ENCODE measurements around the gene ZNF777.
"Not testable (repeated sequence)": the region's sequence is repeated elsewhere in the genome, so short reads cannot be mapped to it uniquely, and the experiment has no call there.

Gene ZNF777

GRCh38 chr7:149449897-149450296 lies 11.0 kb downstream of the ZNF777 start:
- Mint-ChIP-seq H3K36me3 (ENCODE audit: low read depth) (peaks cover 86% of the 10 kb centered on the region), H3K27ac (no peak overlapping the region), H3K4me1 (ENCODE audit: low read depth) (no peaks in the 10 kb centered on the region), H3K27me3 (no peaks in the 10 kb centered on the region), H3K9me3 (no peaks in the 10 kb centered on the region), H3K4me3 (no peak overlapping the region)
- DNase-seq = no peak

- DNase-seq = no peak
- H3K27ac Mint-ChIP-seq = no peak overlapping the region
- no peaks in the 10 kb centered on the region for H3K9me3 Mint-ChIP-seq
- H3K36me3 Mint-ChIP-seq (ENCODE audit: low read depth) = peaks cover 86% of the 10 kb centered on the region
- H3K27me3 Mint-ChIP-seq = no peaks in the 10 kb centered on the region
- no peaks in the 10 kb centered on the region for H3K4me1 Mint-ChIP-seq (ENCODE audit: low read depth)
- no peak overlapping the region for H3K4me3 Mint-ChIP-seq
These were observed 11.9 kb downstream of the ZNF777 start for GRCh38 chr7:149448961-149449360.

GRCh38 chr7:149446026-149446425 lies 14.8 kb downstream of the ZNF777 start:
- not testable (repeated sequence) for H3K27ac Mint-ChIP-seq; H3K4me1 Mint-ChIP-seq (ENCODE audit: low read depth); H3K9me3 Mint-ChIP-seq; H3K27me3 Mint-ChIP-seq; DNase-seq; H3K4me3 Mint-ChIP-seq
- peaks cover 77% of the 10 kb centered on the region for H3K36me3 Mint-ChIP-seq (ENCODE audit: low read depth)

GRCh38 chr7:149444287-149444686 lies 16.6 kb downstream of the ZNF777 start:
- H3K4me1 Mint-ChIP-seq (ENCODE audit: low read depth) = peaks cover 15% of the 10 kb centered on the region
- H3K27me3 Mint-ChIP-seq = no peaks in the 10 kb centered on the region
- no peak overlapping the region for H3K27ac Mint-ChIP-seq
- no peaks in the 10 kb centered on the region for H3K9me3 Mint-ChIP-seq
- H3K36me3 Mint-ChIP-seq (ENCODE audit: low read depth) = peaks cover 74% of the 10 kb centered on the region
- DNase-seq = no peak
- no peak overlapping the region for H3K4me3 Mint-ChIP-seq

- DNase-seq = no peak
- Mint-ChIP-seq H3K36me3 (ENCODE audit: low read depth) (peaks cover 74% of the 10 kb centered on the region), H3K4me3 (no peak overlapping the region), H3K27me3 (no peaks in the 10 kb centered on the region), H3K27ac (no peak overlapping the region), H3K4me1 (ENCODE audit: low read depth) (peaks cover 15% of the 10 kb centered on the region), H3K9me3 (no peaks in the 10 kb centered on the region)
These were observed 17.3 kb downstream of the ZNF777 start for GRCh38 chr7:149443523-149443922.

GRCh38 chr7:149442924-149443323 lies 17.9 kb downstream of the ZNF777 start:
- H3K4me1 Mint-ChIP-seq (ENCODE audit: low read depth) = peaks cover 15% of the 10 kb centered on the region
- peaks cover 75% of the 10 kb centered on the region for H3K36me3 Mint-ChIP-seq (ENCODE audit: low read depth)
- no peak overlapping the region for H3K4me3 Mint-ChIP-seq
- no peak overlapping the region for H3K27ac Mint-ChIP-seq
- DNase-seq = no peak
- H3K27me3 Mint-ChIP-seq = no peaks in the 10 kb centered on the region
- H3K9me3 Mint-ChIP-seq = no peaks in the 10 kb centered on the region

- H3K27ac Mint-ChIP-seq = peak overlapping the region; percentile 77
These were observed 20.6 kb downstream of the ZNF777 start for GRCh38 chr7:149440222-149440621.

GRCh38 chr7:149436358-149436757 lies 24.5 kb downstream of the ZNF777 start:
- Mint-ChIP-seq H3K9me3 (no peaks in the 10 kb centered on the region), H3K27ac (no peak overlapping the region), H3K4me1 (ENCODE audit: low read depth) (peaks cover 15% of the 10 kb centered on the region), H3K36me3 (ENCODE audit: low read depth) (peaks cover 88% of the 10 kb centered on the region), H3K27me3 (no peaks in the 10 kb centered on the region), H3K4me3 (no peak overlapping the region)
- no peak for DNase-seq

More at GRCh38 chr7:149440222-149440621, 20.6 kb downstream of the ZNF777 start:
- Mint-ChIP-seq H3K4me3 (no peak overlapping the region), H3K4me1 (ENCODE audit: low read depth) (peaks cover 15% of the 10 kb centered on the region), H3K36me3 (ENCODE audit: low read depth) (peaks cover 74% of the 10 kb centered on the region), H3K9me3 (no peaks in the 10 kb centered on the region), H3K27me3 (no peaks in the 10 kb centered on the region)
- no peak for DNase-seq

- no peaks in the 10 kb centered on the region for H3K27me3 Mint-ChIP-seq
- no peak for DNase-seq
- no peak overlapping the region for H3K27ac Mint-ChIP-seq
- H3K4me3 Mint-ChIP-seq = no peak overlapping the region
- peaks cover 86% of the 10 kb centered on the region for H3K36me3 Mint-ChIP-seq (ENCODE audit: low read depth)
- H3K4me1 Mint-ChIP-seq (ENCODE audit: low read depth) = peaks cover 3% of the 10 kb centered on the region
- H3K9me3 Mint-ChIP-seq = no peaks in the 10 kb centered on the region
These were observed 27.7 kb downstream of the ZNF777 start for GRCh38 chr7:149433124-149433523.

GRCh38 chr7:149432121-149432691 lies 28.7 kb downstream of the ZNF777 start:
- Mint-ChIP-seq H3K27ac (no peak overlapping the region), H3K9me3 (no peaks in the 10 kb centered on the region), H3K4me1 (ENCODE audit: low read depth) (peaks cover 3% of the 10 kb centered on the region), H3K27me3 (no peaks in the 10 kb centered on the region), H3K36me3 (ENCODE audit: low read depth) (peaks cover 81% of the 10 kb centered on the region), H3K4me3 (no peak overlapping the region)
- DNase-seq = no peak

- Mint-ChIP-seq H3K4me3 (no peak overlapping the region), H3K4me1 (ENCODE audit: low read depth) (peaks cover 3% of the 10 kb centered on the region), H3K27ac (no peak overlapping the region), H3K9me3 (no peaks in the 10 kb centered on the region), H3K36me3 (ENCODE audit: low read depth) (peaks cover 75% of the 10 kb centered on the region), H3K27me3 (no peaks in the 10 kb centered on the region)
- DNase-seq = no peak
These were observed 29.3 kb downstream of the ZNF777 start for GRCh38 chr7:149431486-149432120.

GRCh38 chr7:149430192-149430591 lies 30.7 kb downstream of the ZNF777 start:
- no peak for DNase-seq
- Mint-ChIP-seq H3K4me3 (no peak overlapping the region), H3K4me1 (ENCODE audit: low read depth) (peaks cover 3% of the 10 kb centered on the region), H3K36me3 (ENCODE audit: low read depth) (peaks cover 61% of the 10 kb centered on the region), H3K27ac (no peak overlapping the region), H3K27me3 (no peaks in the 10 kb centered on the region), H3K9me3 (no peaks in the 10 kb centered on the region)

GRCh38 chr7:149427893-149428292 lies 33.0 kb downstream of the ZNF777 start:
- H3K4me1 Mint-ChIP-seq (ENCODE audit: low read depth) = peaks cover 7% of the 10 kb centered on the region
- no peak overlapping the region for H3K27ac Mint-ChIP-seq
- H3K4me3 Mint-ChIP-seq = no peak overlapping the region
- no peaks in the 10 kb centered on the region for H3K9me3 Mint-ChIP-seq
- H3K27me3 Mint-ChIP-seq = no peaks in the 10 kb centered on the region
- peaks cover 39% of the 10 kb centered on the region for H3K36me3 Mint-ChIP-seq (ENCODE audit: low read depth)
- no peak for DNase-seq

- H3K9me3 Mint-ChIP-seq = no peaks in the 10 kb centered on the region
- DNase-seq = no peak
- peaks cover 32% of the 10 kb centered on the region for H3K36me3 Mint-ChIP-seq (ENCODE audit: low read depth)
- peaks cover 7% of the 10 kb centered on the region for H3K4me1 Mint-ChIP-seq (ENCODE audit: low read depth)
- H3K4me3 Mint-ChIP-seq = no peak overlapping the region
- no peaks in the 10 kb centered on the region for H3K27me3 Mint-ChIP-seq
- no peak overlapping the region for H3K27ac Mint-ChIP-seq
These were observed 33.7 kb downstream of the ZNF777 start for GRCh38 chr7:149427096-149427680.

- peak overlapping the region; percentile 26 for H3K27ac Mint-ChIP-seq
- no peak overlapping the region for H3K4me3 Mint-ChIP-seq
- no peak for DNase-seq
- H3K27me3 Mint-ChIP-seq = no peaks in the 10 kb centered on the region
- peaks cover 2% of the 10 kb centered on the region for H3K36me3 Mint-ChIP-seq (ENCODE audit: low read depth)
- H3K4me1 Mint-ChIP-seq (ENCODE audit: low read depth) = peaks cover 11% of the 10 kb centered on the region
- H3K9me3 Mint-ChIP-seq = no peaks in the 10 kb centered on the region
These were observed 37.3 kb downstream of the ZNF777 start for GRCh38 chr7:149423449-149424110.

Data from activated T-cell treated with anti-CD3 and anti-CD28 coated beads, Interleukin-2, amount 50 U/mL, for 24 hours (primary cell).